PFSK-1 (cell line): ENCODE data around the gene NFKBIA.

ENCODE experiments used
- FOXP2 ChIP-seq: optimal IDR thresholded peaks from 2 replicates; pipeline ENCODE3; 2011; ENCODE audit warnings: borderline replicate concordance, control low read depth, inconsistent platforms; ENCODE audit not compliant: insufficient read depth; ENCODE audit errors: extremely low read length, extremely low read depth
- POLR2AphosphoS5 ChIP-seq: IDR thresholded peaks from 2 replicates; pipeline ENCODE4 v1.6.1; 2012; ENCODE audit warnings: low read depth, mild to moderate bottlenecking, control low read depth, low read length, moderate library complexity
- REST ChIP-seq, 2 experiments: IDR thresholded peaks; 2 replicates each; pipeline versions ENCODE4 v1.6.1 to v1.8.0; 2011 to 2012; ENCODE audit warnings: low read depth in 2 of 2, low read length in 2 of 2, control low read depth in 1 of 2, inconsistent platforms in 1 of 2, mild to moderate bottlenecking in 1 of 2, moderate library complexity in 1 of 2; ENCODE audit not compliant: insufficient read depth in 1 of 2
- SIN3A ChIP-seq: IDR thresholded peaks from 2 replicates; pipeline ENCODE4 v1.6.1; 2012; ENCODE audit warnings: mild to moderate bottlenecking, low read length, moderate library complexity, borderline replicate concordance; ENCODE audit not compliant: insufficient read depth
- TAF1 ChIP-seq: IDR thresholded peaks from 2 replicates; pipeline ENCODE4 v1.6.1; 2012; ENCODE audit warnings: low read length, control low read depth, borderline replicate concordance; ENCODE audit not compliant: insufficient read depth

The NFKBIA gene

GRCh38 chr14:35355981-35356841 is 48.3 kb downstream of the NFKBIA start:
- TF ChIP-seq TAF1 (no peak), POLR2AphosphoS5 (no peak), FOXP2 (no peak), REST (IDR thresholded peaks at IDR 0.05; ENCODE audit: insufficient read depth in 1 of 2, low read depth in 2 of 2, low read length in 2 of 2) (no peak), SIN3A (no peak)

GRCh38 chr14:35353409-35354172 is 51.0 kb downstream of the NFKBIA start:
- TF ChIP-seq FOXP2 (no peak), REST (IDR thresholded peaks at IDR 0.05; ENCODE audit: insufficient read depth in 1 of 2, low read depth in 2 of 2, low read length in 2 of 2) (no peak), TAF1 (no peak), POLR2AphosphoS5 (no peak), SIN3A (no peak)

DNA sequence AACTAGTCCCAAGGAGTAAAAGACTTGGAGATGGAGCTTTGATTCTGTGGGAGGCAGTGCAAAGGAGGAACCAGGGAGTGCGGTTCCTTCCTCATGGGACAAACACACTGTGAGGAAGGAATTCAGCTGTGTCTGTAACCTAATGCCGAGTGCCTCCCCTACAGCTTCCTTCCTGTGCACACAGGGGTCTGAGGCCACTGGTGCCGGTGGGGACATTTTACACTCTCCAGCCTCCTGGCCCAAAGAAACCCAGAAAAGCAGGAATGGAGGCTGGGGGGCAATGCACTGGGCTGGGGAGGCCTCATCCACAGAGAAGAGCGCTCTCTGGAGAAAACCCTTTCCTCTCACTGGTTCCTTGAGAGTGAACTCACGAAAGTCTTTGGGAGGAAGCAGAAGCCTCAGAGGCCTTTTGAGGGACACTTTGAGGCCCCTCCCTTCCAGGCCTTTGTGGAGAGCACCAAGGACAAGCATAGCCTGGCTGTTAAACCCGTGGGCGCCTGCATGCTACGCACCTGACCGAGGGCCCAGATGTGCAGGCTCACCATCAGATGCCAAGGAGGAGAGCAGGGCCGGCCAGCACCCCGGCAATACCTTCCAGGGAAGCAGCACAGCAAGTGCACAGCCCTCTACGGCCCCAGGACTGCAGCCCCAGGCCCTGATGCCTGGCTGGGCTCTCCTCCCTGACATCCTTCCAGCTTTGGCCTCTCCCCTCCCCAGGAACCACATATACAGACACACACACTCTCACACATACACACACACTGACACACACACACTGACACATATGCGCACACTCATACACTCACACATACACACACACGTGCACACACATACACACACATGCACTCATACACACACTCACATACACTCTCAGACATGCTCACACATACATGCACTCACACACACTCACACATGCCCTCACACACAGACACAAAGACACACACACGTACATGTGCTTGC is 52.0 kb downstream of the NFKBIA start:
- TF ChIP-seq FOXP2 (no peak), SIN3A (no peak), POLR2AphosphoS5 (no peak), TAF1 (no peak), REST (IDR thresholded peaks at IDR 0.05; ENCODE audit: insufficient read depth in 1 of 2, low read depth in 2 of 2, low read length in 2 of 2) (no peak)

GRCh38 chr14:35351897-35352273 is 52.7 kb downstream of the NFKBIA start:
- TF ChIP-seq POLR2AphosphoS5 (no peak), REST (IDR thresholded peaks at IDR 0.05; ENCODE audit: insufficient read depth in 1 of 2, low read depth in 2 of 2, low read length in 2 of 2) (no peak), SIN3A (no peak), FOXP2 (no peak), TAF1 (no peak)
